HG02623 (cell line): Measurements from ENCODE around the gene TARS2.

Experiments
- ATAC-seq: cut with Tn5 transposase; IDR thresholded peaks from one replicate; pipeline ENCODE4 v1.9.1; 2021; ENCODE audit warnings: moderate library complexity; ENCODE audit not compliant: unreplicated experiment

TARS2 gene

GRCh38 chr1:150555198-150555970 lies 68.2 kb downstream of the TARS2 start:
- ATAC-seq, result no peak

- no peak for ATAC-seq
These were observed 69.0 kb downstream of the TARS2 start for GRCh38 chr1:150555971-150556865.

- ATAC-seq, result no peak
These were observed 69.9 kb downstream of the TARS2 start for GRCh38 chr1:150557065-150557600.
